Measurements from ENCODE around the gene FEM1B.

FEM1B gene

GRCh38 chr15:68302729-68303128 is 25.2 kb downstream of the FEM1B start:
- TF ChIP-seq ZFX (IDR thresholded peaks at IDR 0.05; ENCODE audit: borderline replicate concordance) (no peak), CTCF (IDR thresholded peaks at IDR 0.05) (no peak)
- H3K27ac ChIP-seq, result no peak overlapping the region

- no peak overlapping the region for H3K27ac ChIP-seq
- TF ChIP-seq CTCF (IDR thresholded peaks at IDR 0.05) (no peak), ZFX (IDR thresholded peaks at IDR 0.05; ENCODE audit: borderline replicate concordance) (no peak)
These were observed 25.6 kb downstream of the FEM1B start for GRCh38 chr15:68303134-68303533.

- TF ChIP-seq ZFX (IDR thresholded peaks at IDR 0.05; ENCODE audit: borderline replicate concordance), result no peak
- no peak for TF ChIP-seq CTCF (IDR thresholded peaks at IDR 0.05)
- no peak overlapping the region for H3K27ac ChIP-seq
These were observed 26.3 kb downstream of the FEM1B start for GRCh38 chr15:68303560-68304436.

- no peak overlapping the region for H3K27ac ChIP-seq
- TF ChIP-seq CTCF (IDR thresholded peaks at IDR 0.05), result no peak
- TF ChIP-seq ZFX (IDR thresholded peaks at IDR 0.05; ENCODE audit: borderline replicate concordance), result no peak
These were observed 27.2 kb downstream of the FEM1B start for GRCh38 chr15:68304589-68305337.

- no peak overlapping the region for H3K27ac ChIP-seq
- TF ChIP-seq ZFX (IDR thresholded peaks at IDR 0.05; ENCODE audit: borderline replicate concordance) (no peak), CTCF (IDR thresholded peaks at IDR 0.05) (no peak)
These were observed 27.9 kb downstream of the FEM1B start for GRCh38 chr15:68305420-68305871.

GRCh38 chr15:68307131-68307928 is 29.8 kb downstream of the FEM1B start:
- H3K27ac ChIP-seq, result no peak overlapping the region

More at GRCh38 chr15:68307131-68307928, 29.8 kb downstream of the FEM1B start:
- no peak for TF ChIP-seq CTCF (IDR thresholded peaks at IDR 0.05)
- TF ChIP-seq ZFX (IDR thresholded peaks at IDR 0.05; ENCODE audit: borderline replicate concordance), result no peak

Data from 22Rv1 (cell line).